GM06990 (cell line): ENCODE results near the gene PITPNM3.

ENCODE experiments used
- DNase-seq: peaks from one replicate; pipeline ENCODE4 v3.0.0-alpha.2; 2011; ENCODE audit not compliant: insufficient read length; ENCODE audit errors: extremely low read depth
- H3K27me3 ChIP-seq: replicated peaks from 2 replicates; pipeline ENCODE4 v1.6.0; 2011; ENCODE audit warnings: low read length; ENCODE audit not compliant: control insufficient read depth, insufficient read depth
- H3K36me3 ChIP-seq: 2 replicates; pipeline ENCODE4 v1.5.1; 2011; ENCODE audit warnings: low read length; ENCODE audit not compliant: control insufficient read depth, insufficient read depth
- H3K4me3 ChIP-seq: replicated peaks from 2 replicates; pipeline ENCODE4 v1.5.1; 2011; ENCODE audit warnings: low read depth, mild to moderate bottlenecking, control low read depth, low read length
- CTCF ChIP-seq: IDR thresholded peaks from 2 replicates; pipeline ENCODE4 v1.5.1; 2011; ENCODE audit warnings: low read length, control low read depth, mild to moderate bottlenecking, inconsistent platforms; ENCODE audit not compliant: insufficient read depth, poor library complexity, severe bottlenecking

PITPNM3 gene

GRCh38 chr17:6539871-6540270 lies 16.5 kb downstream of the PITPNM3 start:
- Histone ChIP-seq H3K27me3 (peaks cover 1% of the 10 kb centered on the region), H3K4me3 (no peak overlapping the region), H3K36me3 (no peaks in the 10 kb centered on the region)
- no peak for TF ChIP-seq CTCF
- no peak for DNase-seq

- peaks cover 1% of the 10 kb centered on the region for H3K27me3 ChIP-seq
- no peaks in the 10 kb centered on the region for H3K36me3 ChIP-seq
- no peak overlapping the region for H3K4me3 ChIP-seq
- no peak for TF ChIP-seq CTCF
- no peak for DNase-seq
These were observed 19.7 kb downstream of the PITPNM3 start for GRCh38 chr17:6536566-6537065.

DNA sequence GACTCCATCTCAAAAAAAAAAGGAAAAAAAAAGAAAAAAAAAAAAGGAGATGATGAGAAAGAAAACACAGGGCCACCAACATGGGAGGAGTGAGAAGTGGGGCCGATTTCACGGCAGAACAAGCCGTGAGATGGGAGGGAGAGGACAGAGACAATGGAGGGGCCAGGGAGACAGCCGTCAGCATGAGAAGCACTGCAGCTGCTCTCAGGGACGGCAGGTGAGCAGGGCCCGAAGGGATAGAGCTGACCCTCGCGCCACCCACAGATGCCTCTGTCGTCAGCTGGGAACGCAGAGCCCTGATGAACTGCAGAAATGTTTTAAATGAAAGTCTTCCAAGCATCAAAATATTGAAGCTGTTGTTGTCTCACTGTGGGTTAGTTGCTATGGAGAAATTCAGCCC lies 20.3 kb downstream of the PITPNM3 start:
- Histone ChIP-seq H3K36me3 (no peaks in the 10 kb centered on the region), H3K27me3 (peaks cover 1% of the 10 kb centered on the region), H3K4me3 (no peak overlapping the region)
- DNase-seq = no peak
- no peak for TF ChIP-seq CTCF

- no peak for DNase-seq
- no peak for TF ChIP-seq CTCF
- H3K4me3 ChIP-seq = no peak overlapping the region
- H3K27me3 ChIP-seq = peaks cover 1% of the 10 kb centered on the region
- no peaks in the 10 kb centered on the region for H3K36me3 ChIP-seq
These were observed 21.4 kb downstream of the PITPNM3 start for GRCh38 chr17:6534846-6535514.

GRCh38 chr17:6532441-6532885 lies 23.9 kb downstream of the PITPNM3 start:
- no peak for DNase-seq
- TF ChIP-seq CTCF = no peak
- Histone ChIP-seq H3K27me3 (peaks cover 1% of the 10 kb centered on the region), H3K36me3 (no peaks in the 10 kb centered on the region), H3K4me3 (no peak overlapping the region)
